Activated CD4-positive, alpha-beta T cell treated with anti-CD3 and anti-CD28 coated beads for 36 hours (primary cell): ENCODE measurements around the gene ATP8A1. TPM values are rescaled to one million over a fixed set of nuclear protein-coding genes. Genes with fewer than 3 reads are reported as not detected.

Experiments
- ATAC-seq: fragments of 200-7000 bp; cut with Tn5 transposase; one replicate; pipeline ENCODE4 v1.10.0; 2021; ENCODE audit warnings: mild to moderate bottlenecking, moderate library complexity
- CTCF ChIA-PET: fragments of 350-600 bp; sonication (Branson Sonifier 250); formaldehyde crosslinking; loops from one replicate; lab custom pipeline; 2021; ENCODE audit warnings: antibody characterized with exemption; lab: Charles Lee
- POLR2A ChIA-PET: fragments of 350-600 bp; sonication (Branson Sonifier 250); formaldehyde crosslinking; loops from one replicate; lab custom pipeline; 2021; ENCODE audit warnings: antibody characterized with exemption, inconsistent platforms; lab: Charles Lee
- DNase-seq: peaks from one replicate; pipeline ENCODE4 v3.0.0-alpha.2; 2020
- H3K27ac Mint-ChIP-seq: one replicate; pipeline ENCODE4 v1.8.0; 2021; ENCODE audit warnings: mixed read lengths
- H3K27me3 Mint-ChIP-seq: one replicate; pipeline ENCODE4 v1.8.0; 2021; ENCODE audit warnings: mixed read lengths
- H3K36me3 Mint-ChIP-seq: one replicate; pipeline ENCODE4 v1.8.0; 2021; ENCODE audit warnings: low read depth, mixed read lengths
- H3K4me1 Mint-ChIP-seq: one replicate; pipeline ENCODE4 v1.8.0; 2021; ENCODE audit warnings: mixed read lengths
- H3K4me3 Mint-ChIP-seq: one replicate; pipeline ENCODE4 v1.8.0; 2021; ENCODE audit warnings: mild to moderate bottlenecking, moderate library complexity, mixed read lengths
- H3K9me3 Mint-ChIP-seq: one replicate; pipeline ENCODE4 v1.8.0; 2021; ENCODE audit warnings: low read depth, mixed read lengths
- intact Hi-C, 2 experiments: fragments of 100-400 bp; cut with DNase I in 1 of 2; cut with micrococcal nuclease in 1 of 2; formaldehyde crosslinking; loops; one replicate each; pipeline versions ENCODE4 v1.14.2 to v1.15.1; 2022 to 2024; cut with DNase I, micrococcal nuclease
- total RNA-seq, 2 experiments: library from RNA; stranded (reverse); gene quantifications; one replicate each; pipeline ENCODE4 v1.2.3, GENCODE V29; 2021

Gene ATP8A1
- total RNA-seq, 2 experiments from 2014 or later: 15.1 to 21.1 TPM

DNA sequence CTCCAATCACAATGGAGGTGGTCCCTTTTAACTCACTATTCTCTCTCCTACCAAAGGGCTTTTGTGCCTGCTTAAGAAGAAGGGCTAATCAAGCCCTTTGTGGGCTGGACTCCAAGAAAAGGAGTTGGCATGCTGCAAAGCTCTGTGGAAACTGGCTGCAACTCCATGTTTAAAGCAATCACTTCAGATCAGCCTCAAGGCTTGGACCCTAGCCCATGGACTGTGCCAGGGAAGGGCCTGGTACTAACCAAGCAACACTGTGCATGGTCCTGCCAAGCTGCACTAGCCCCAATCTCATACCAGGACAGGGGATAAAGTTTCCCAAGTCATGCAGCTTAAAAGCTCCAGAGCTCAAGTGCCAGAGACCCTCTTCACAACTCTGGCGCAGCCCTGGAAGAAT, 86.7 kb downstream of the ATP8A1 start:
- H3K9me3 Mint-ChIP-seq: no peaks in the 10 kb centered on the region
- ATAC-seq: no peak
- CTCF ChIA-PET: interaction anchor here (0.8 to 1.1 kb wide), 2 partner anchors 11 to 295 kb away, joined by 3 read pairs; no protein-coding TSS in a partner anchor
- intact Hi-C loops: loop anchor here in 1 of 2 experiments (2.0 kb wide), 1 partner anchor 247 kb away; no protein-coding TSS in a partner anchor
- H3K27ac Mint-ChIP-seq: no peak overlapping the region
- DNase-seq: no peak
- POLR2A ChIA-PET: no interaction called here
- H3K4me3 Mint-ChIP-seq: no peak overlapping the region
- H3K4me1 Mint-ChIP-seq: no peaks in the 10 kb centered on the region
- no peaks in the 10 kb centered on the region for H3K36me3 Mint-ChIP-seq
- no peaks in the 10 kb centered on the region for H3K27me3 Mint-ChIP-seq

DNA sequence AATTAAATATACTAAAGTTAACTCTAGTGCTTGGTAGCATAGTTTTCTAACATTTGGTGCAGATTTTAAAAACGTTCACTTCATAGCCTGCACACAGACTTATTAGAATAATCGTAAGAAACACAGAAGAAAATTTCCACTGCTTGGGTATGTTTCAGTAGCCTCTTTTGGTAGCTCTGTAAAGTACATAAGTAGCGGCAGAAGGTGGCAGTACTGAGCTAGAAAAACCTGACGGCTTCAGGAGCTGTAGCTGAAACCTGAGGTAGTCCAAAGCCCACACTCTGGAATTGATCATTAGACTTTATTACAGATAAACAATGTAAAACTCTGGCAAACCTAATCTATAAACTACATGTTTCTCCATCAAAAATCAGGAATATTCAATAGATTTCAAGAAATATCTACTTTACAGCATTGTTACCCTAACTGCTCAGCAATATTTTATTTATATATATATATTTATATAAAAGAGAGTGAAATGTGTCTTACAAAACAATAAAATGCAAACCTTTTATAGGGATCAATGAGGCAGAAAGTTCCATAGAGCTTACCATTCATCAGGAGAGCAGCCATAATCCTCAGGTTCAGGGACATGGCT, 88.2 kb downstream of the ATP8A1 start:
- Mint-ChIP-seq H3K9me3 (no peaks in the 10 kb centered on the region), H3K27ac (no peak overlapping the region), H3K4me3 (no peak overlapping the region), H3K4me1 (no peaks in the 10 kb centered on the region), H3K36me3 (peaks cover 3% of the 10 kb centered on the region), H3K27me3 (no peaks in the 10 kb centered on the region)
- intact Hi-C loops: loop anchor here (1.0 to 5.0 kb wide), 5 partner anchors 88 to 297 kb away; partner anchors contain the start of gene ATP8A1 (in 2 of the 2)
- POLR2A ChIA-PET: no interaction called here
- DNase-seq (peak; percentile 79), ATAC-seq (peak; percentile 89)
- CTCF ChIA-PET: interaction anchor here (0.6 to 4.1 kb wide), 44 partner anchors 9 to 563 kb away, joined by 3 to 62 read pairs (median 3); partner anchors contain the start of gene ATP8A1

DNA sequence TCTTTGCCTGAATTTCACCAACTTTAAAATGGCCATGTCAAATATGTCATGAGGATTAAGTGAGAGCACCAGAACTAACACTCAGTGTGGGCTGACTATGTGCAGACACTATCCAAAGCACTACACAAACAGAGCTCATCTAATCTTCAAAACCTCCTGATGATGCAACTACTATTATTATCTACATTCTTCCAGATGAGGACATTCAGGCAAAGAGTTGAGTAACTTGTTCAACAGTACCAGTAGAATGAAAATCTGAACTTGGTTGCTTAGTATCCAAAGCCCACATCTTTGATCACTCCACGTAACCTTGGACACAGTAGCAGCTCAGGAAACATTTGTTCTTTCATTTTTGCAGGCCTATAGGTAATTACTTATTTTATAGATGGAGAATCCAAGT, 90.1 kb downstream of the ATP8A1 start:
- ChIA-PET POLR2A (no interaction called here), CTCF (interaction anchor here (1.0 to 4.1 kb wide), 6 partner anchors 8 to 300 kb away, joined by 3 to 62 read pairs (median 4); no protein-coding TSS in a partner anchor)
- ATAC-seq (no peak), DNase-seq (no peak)
- Mint-ChIP-seq H3K4me1 (no peaks in the 10 kb centered on the region), H3K27me3 (no peaks in the 10 kb centered on the region), H3K4me3 (no peak overlapping the region), H3K27ac (no peak overlapping the region), H3K9me3 (no peaks in the 10 kb centered on the region), H3K36me3 (peaks cover 11% of the 10 kb centered on the region)
- intact Hi-C loops: loop anchor here in 1 of 2 experiments (5.0 kb wide), 1 partner anchor 200 kb away; no protein-coding TSS in a partner anchor

DNA sequence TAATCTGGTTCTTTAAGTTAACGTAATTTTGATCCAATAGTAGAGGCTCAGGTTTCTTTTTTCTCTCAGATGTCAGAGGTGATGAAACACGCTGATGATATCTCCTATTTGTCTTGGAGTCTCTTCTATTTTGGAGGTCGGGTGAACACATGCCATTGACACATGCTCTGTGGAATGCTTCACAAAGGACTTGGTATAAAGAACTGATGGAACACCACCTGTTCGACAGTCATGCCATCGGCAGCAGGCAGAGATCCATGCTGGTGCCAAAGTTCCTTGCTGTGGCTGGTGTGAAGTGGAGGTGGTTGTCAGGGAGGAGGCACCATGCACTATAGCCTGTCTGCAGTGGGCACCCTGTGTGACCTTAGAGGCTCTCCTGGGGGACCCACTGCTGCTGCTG, 94.9 kb downstream of the ATP8A1 start:
- peaks cover 14% of the 10 kb centered on the region for H3K36me3 Mint-ChIP-seq
- DNase-seq (no peak), ATAC-seq (no peak)
- H3K27ac Mint-ChIP-seq: no peak overlapping the region
- no peaks in the 10 kb centered on the region for H3K27me3 Mint-ChIP-seq
- H3K9me3 Mint-ChIP-seq: no peaks in the 10 kb centered on the region
- ChIA-PET CTCF (no interaction called here), POLR2A (no interaction called here)
- no peaks in the 10 kb centered on the region for H3K4me1 Mint-ChIP-seq
- H3K4me3 Mint-ChIP-seq: no peak overlapping the region
- intact Hi-C loops: no loop called here

GRCh38 chr4:42561031-42561430, 95.9 kb downstream of the ATP8A1 start:
- intact Hi-C loops: no loop called here

DNA sequence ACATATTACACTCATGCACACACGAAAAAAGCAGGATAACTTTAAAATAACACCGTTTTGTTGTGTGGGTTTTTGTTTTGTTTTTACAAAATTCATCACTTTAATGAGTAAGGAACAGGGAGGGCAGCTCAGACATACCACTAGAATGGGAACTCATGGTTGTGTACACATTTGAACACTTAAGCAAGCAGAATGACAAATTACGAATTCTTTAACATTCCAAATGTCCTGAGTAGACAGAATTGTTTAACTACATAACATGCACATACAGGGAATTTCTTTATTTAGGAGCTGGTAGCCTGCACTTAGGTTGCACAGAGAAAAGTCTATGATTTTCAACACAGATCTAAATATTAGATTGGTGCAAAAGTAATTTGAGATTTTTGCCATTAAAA, 96.4 kb downstream of the ATP8A1 start:
- CTCF ChIA-PET: interaction anchor here (0.6 kb wide), 1 partner anchor 10 kb away, joined by 3 read pairs; no protein-coding TSS in a partner anchor
- Mint-ChIP-seq H3K36me3 (peaks cover 14% of the 10 kb centered on the region), H3K9me3 (no peaks in the 10 kb centered on the region), H3K27ac (no peak overlapping the region), H3K27me3 (no peaks in the 10 kb centered on the region), H3K4me1 (no peaks in the 10 kb centered on the region), H3K4me3 (no peak overlapping the region)
- ATAC-seq (no peak), DNase-seq (no peak)
- intact Hi-C loops: no loop called here
- POLR2A ChIA-PET: interaction anchor here (0.6 kb wide), 1 partner anchor 39 kb away, joined by 3 read pairs; no protein-coding TSS in a partner anchor

More at GRCh38 chr4:42561031-42561430, 95.9 kb downstream of the ATP8A1 start:
- POLR2A ChIA-PET: no interaction called here
- Mint-ChIP-seq H3K9me3 (no peaks in the 10 kb centered on the region), H3K27ac (no peak overlapping the region), H3K36me3 (peaks cover 14% of the 10 kb centered on the region), H3K4me3 (no peak overlapping the region), H3K4me1 (no peaks in the 10 kb centered on the region), H3K27me3 (no peaks in the 10 kb centered on the region)
- CTCF ChIA-PET: no interaction called here
- ATAC-seq (no peak), DNase-seq (no peak)

- intact Hi-C loops: no loop called here
- Mint-ChIP-seq H3K27ac (no peak overlapping the region), H3K36me3 (peaks cover 16% of the 10 kb centered on the region), H3K4me3 (no peak overlapping the region), H3K4me1 (no peaks in the 10 kb centered on the region), H3K27me3 (no peaks in the 10 kb centered on the region), H3K9me3 (no peaks in the 10 kb centered on the region)
- POLR2A ChIA-PET: interaction anchor here (0.7 kb wide), 1 partner anchor 100 kb away, joined by 3 read pairs; no protein-coding TSS in a partner anchor
- CTCF ChIA-PET: interaction anchor here (0.7 to 1.5 kb wide), 3 partner anchors 10 to 38 kb away, joined by 4 to 6 read pairs (median 4); no protein-coding TSS in a partner anchor
- DNase-seq (no peak), ATAC-seq (no peak)
These were observed 98.7 kb downstream of the ATP8A1 start for GRCh38 chr4:42558156-42558555.

DNA sequence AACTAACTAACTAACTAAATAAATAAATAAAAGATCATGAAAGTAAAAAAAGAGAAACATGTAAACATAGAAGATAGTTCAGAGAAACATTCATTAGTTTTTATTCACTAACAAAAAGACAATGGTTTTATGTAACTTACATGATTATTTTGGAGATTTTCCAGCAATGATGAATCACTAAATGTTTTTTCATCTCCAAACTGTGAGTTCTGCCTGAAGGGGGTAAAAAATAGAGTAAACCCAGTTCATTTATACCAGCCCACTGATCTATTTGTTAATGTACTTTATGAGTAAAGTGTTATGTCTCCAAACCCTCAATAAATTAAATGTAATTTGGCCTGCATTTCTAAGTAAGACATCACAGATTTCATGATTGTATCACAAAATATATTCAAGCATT, 101.1 kb downstream of the ATP8A1 start:
- POLR2A ChIA-PET: no interaction called here
- Mint-ChIP-seq H3K36me3 (peaks cover 13% of the 10 kb centered on the region), H3K4me3 (no peak overlapping the region), H3K9me3 (no peaks in the 10 kb centered on the region), H3K27ac (no peak overlapping the region), H3K4me1 (no peaks in the 10 kb centered on the region), H3K27me3 (no peaks in the 10 kb centered on the region)
- CTCF ChIA-PET: no interaction called here
- ATAC-seq (no peak), DNase-seq (no peak)
- intact Hi-C loops: no loop called here

DNA sequence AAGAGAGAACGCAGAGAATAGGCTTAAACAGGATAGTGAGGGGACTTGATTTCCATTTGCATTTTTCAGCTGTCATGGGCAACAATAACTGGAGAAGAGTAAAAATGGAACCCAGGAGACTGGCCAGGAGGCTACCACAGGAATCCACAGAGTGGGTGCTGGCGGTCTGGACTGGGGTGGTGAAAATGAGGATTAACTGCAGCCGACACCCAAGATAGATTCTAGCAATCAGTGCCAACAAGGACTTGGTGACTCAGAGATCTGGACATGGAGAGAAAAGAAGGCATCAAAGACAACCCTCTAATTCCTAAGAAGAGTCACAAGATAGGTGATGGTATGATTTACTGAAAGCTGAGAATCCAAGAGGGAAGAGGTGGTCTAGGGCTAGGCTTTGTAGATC, 102.8 kb downstream of the ATP8A1 start:
- intact Hi-C loops: no loop called here
- H3K27ac Mint-ChIP-seq: no peak overlapping the region
- CTCF ChIA-PET: interaction anchor here (1.1 to 1.3 kb wide), 2 partner anchors 10 to 35 kb away, joined by 3 read pairs; no protein-coding TSS in a partner anchor

GRCh38 chr4:42549896-42550295, 107.0 kb downstream of the ATP8A1 start:
- ATAC-seq: no peak
- no peaks in the 10 kb centered on the region for H3K27me3 Mint-ChIP-seq
- ChIA-PET CTCF (interaction anchor here (0.6 to 1.5 kb wide), 2 partner anchors 10 to 30 kb away, joined by 3 to 4 read pairs; no protein-coding TSS in a partner anchor), POLR2A (no interaction called here)
- H3K4me3 Mint-ChIP-seq: no peak overlapping the region
- intact Hi-C loops: no loop called here
- peaks cover 18% of the 10 kb centered on the region for H3K36me3 Mint-ChIP-seq
- no peaks in the 10 kb centered on the region for H3K9me3 Mint-ChIP-seq
- no peak for DNase-seq
- H3K27ac Mint-ChIP-seq: no peak overlapping the region
- no peaks in the 10 kb centered on the region for H3K4me1 Mint-ChIP-seq

More for the DNA sequence above, 102.8 kb downstream of the ATP8A1 start:
- POLR2A ChIA-PET: no interaction called here
- Mint-ChIP-seq H3K4me1 (no peaks in the 10 kb centered on the region), H3K4me3 (no peak overlapping the region), H3K27me3 (no peaks in the 10 kb centered on the region), H3K9me3 (no peaks in the 10 kb centered on the region), H3K36me3 (peaks cover 14% of the 10 kb centered on the region)
- DNase-seq (no peak), ATAC-seq (no peak)

DNA sequence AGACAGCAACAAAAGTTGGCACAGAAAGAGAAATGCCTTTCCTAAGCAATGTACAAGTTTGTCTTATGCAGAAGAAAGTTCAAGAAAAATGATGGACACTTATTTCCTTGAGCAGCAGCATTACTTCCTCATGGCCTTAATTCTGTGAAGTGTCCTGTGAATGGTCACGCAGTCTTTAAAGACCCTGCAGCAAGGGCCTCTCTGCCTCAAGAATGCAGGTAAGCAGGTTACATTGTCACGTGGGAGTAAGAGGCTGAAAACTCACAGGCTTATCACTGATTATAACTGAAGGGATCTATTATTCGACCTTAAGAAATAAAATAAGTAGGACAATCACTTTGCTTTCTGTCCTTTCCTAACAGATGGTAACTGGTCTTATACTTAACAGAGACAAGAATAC, 109.1 kb downstream of the ATP8A1 start:
- no peaks in the 10 kb centered on the region for H3K4me1 Mint-ChIP-seq
- no peak for ATAC-seq
- H3K4me3 Mint-ChIP-seq: no peak overlapping the region
- H3K9me3 Mint-ChIP-seq: no peaks in the 10 kb centered on the region
- ChIA-PET CTCF (interaction anchor here (0.9 to 1.0 kb wide), 2 partner anchors 11 to 21 kb away, joined by 3 read pairs; no protein-coding TSS in a partner anchor), POLR2A (no interaction called here)
- intact Hi-C loops: no loop called here
- no peaks in the 10 kb centered on the region for H3K27me3 Mint-ChIP-seq
- H3K27ac Mint-ChIP-seq: no peak overlapping the region
- DNase-seq: no peak
- peaks cover 15% of the 10 kb centered on the region for H3K36me3 Mint-ChIP-seq
